MM.1S (cell line): ENCODE measurements around the gene ANO2.

Experiments used
- EZH2 ChIP-seq: fragments of 300-600 bp; sonication (generic); optimal IDR thresholded peaks from 2 replicates; pipeline ENCODE3; 2017; ENCODE audit warnings: low read depth, mild to moderate bottlenecking, antibody characterized with exemption, low read length, mixed read lengths
- TF ChIP-seq, protein P1 (sequence below): fragments of 300-600 bp; sonication (generic); IDR thresholded peaks from 2 replicates; pipeline ENCODE4 v1.5.1; 2016; ENCODE audit warnings: antibody characterized with exemption, low read length, mixed read lengths

DNA sequence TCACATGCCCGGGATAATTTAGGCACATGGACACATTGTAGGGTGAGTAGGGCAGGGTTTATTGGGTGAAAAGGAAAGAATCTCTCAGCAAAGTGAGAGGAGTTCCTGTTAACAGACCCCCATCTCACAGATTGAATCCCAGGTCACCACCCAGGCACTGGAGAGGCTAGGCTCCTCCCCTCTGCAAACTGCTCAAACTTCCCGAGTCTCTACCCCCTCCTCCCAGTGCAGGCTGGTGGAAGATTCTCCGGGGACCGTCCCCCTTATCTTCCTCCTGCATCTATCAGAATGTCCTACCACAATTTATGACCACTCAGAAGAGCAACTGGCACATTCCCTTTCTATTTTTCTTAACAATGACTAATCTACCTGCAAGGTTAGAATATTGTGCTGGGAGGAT is 387.2 kb downstream of the ANO2 start:
- TF ChIP-seq, protein P1, sequence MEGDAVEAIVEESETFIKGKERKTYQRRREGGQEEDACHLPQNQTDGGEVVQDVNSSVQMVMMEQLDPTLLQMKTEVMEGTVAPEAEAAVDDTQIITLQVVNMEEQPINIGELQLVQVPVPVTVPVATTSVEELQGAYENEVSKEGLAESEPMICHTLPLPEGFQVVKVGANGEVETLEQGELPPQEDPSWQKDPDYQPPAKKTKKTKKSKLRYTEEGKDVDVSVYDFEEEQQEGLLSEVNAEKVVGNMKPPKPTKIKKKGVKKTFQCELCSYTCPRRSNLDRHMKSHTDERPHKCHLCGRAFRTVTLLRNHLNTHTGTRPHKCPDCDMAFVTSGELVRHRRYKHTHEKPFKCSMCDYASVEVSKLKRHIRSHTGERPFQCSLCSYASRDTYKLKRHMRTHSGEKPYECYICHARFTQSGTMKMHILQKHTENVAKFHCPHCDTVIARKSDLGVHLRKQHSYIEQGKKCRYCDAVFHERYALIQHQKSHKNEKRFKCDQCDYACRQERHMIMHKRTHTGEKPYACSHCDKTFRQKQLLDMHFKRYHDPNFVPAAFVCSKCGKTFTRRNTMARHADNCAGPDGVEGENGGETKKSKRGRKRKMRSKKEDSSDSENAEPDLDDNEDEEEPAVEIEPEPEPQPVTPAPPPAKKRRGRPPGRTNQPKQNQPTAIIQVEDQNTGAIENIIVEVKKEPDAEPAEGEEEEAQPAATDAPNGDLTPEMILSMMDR, result no peak
- no peak for TF ChIP-seq EZH2
